Endothelial cell of umbilical vein (primary cell): ENCODE results near the gene FBXO40. TPM values are rescaled to one million over a fixed set of nuclear protein-coding genes. Genes with fewer than 3 reads are reported as not detected.

ENCODE experiments used
- BruUV-seq: library from RNA; stranded (reverse); fragments of 400-500 nt; replicated peaks from 2 replicates; lab custom pipeline; 2021; lab: Mats Ljungman, UMichigan
- CTCF ChIA-PET: fragments of 300-600, 350-600 bp; sonication (Branson Sonifier 250); formaldehyde crosslinking; loops from one replicate; lab custom pipeline; 2021; ENCODE audit warnings: antibody characterized with exemption, inconsistent platforms; lab: Charles Lee
- POLR2A ChIA-PET: fragments of 300-600, 350-600 bp; sonication (Branson Sonifier 250); formaldehyde crosslinking; loops from one replicate; lab custom pipeline; 2021; ENCODE audit warnings: antibody characterized with exemption, inconsistent platforms; lab: Charles Lee
- DNase-seq: peaks from one replicate; pipeline ENCODE4 v3.0.0-alpha.2; 2011; ENCODE audit warnings: low read depth, low spot score
- FAIRE-seq: peaks from 2 replicates; lab custom pipeline; 2011; peaks lifted over from hg19 to GRCh38; lab: Jason Lieb, UNC
- H2AFZ ChIP-seq: 2 replicates; pipeline ENCODE4 v1.6.0; 2012; ENCODE audit warnings: low read depth, low read length, control low read depth, inconsistent platforms
- H3K27ac ChIP-seq: 2 replicates; pipeline ENCODE4 v1.5.1; 2011; ENCODE audit warnings: low read depth, mild to moderate bottlenecking, control low read depth, low read length, moderate library complexity; ENCODE audit not compliant: insufficient read depth
- H3K27me3 ChIP-seq, 2 experiments: 2 replicates each; pipeline versions ENCODE4 v1.6.0 to v1.6.1; 2011; ENCODE audit warnings: low read length in 2 of 2, mixed read lengths in 1 of 2; ENCODE audit not compliant: control insufficient read depth in 2 of 2, insufficient read depth in 2 of 2
- H3K36me3 ChIP-seq, 2 experiments: 2 replicates in 1 of 2; 3 replicates in 1 of 2; pipeline ENCODE4 v1.5.1; 2011; ENCODE audit warnings: low read length in 2 of 2, mild to moderate bottlenecking in 1 of 2, moderate library complexity in 1 of 2; ENCODE audit not compliant: control insufficient read depth in 2 of 2, insufficient read depth in 2 of 2; ENCODE audit errors: extremely low read depth in 1 of 2
- H3K4me1 ChIP-seq: 3 replicates; pipeline ENCODE4 v1.5.1; 2011; ENCODE audit warnings: mild to moderate bottlenecking, low read length; ENCODE audit not compliant: control insufficient read depth, insufficient read depth; ENCODE audit errors: extremely low read depth
- H3K4me2 ChIP-seq: 2 replicates; pipeline ENCODE4 v1.6.1; 2011; ENCODE audit warnings: low read length, control low read depth, mixed read lengths; ENCODE audit not compliant: insufficient read depth
- H3K4me3 ChIP-seq, 3 experiments: fragments of 200-600 bp in 1 of 3; sonication (generic), shearing (Covaris generic) in 1 of 3; replicated peaks in 1 of 3; 2 replicates each; pipeline ENCODE4 v1.5.1; 2011 to 2016; ENCODE audit warnings: control low read depth in 3 of 3, low read length in 3 of 3, mild to moderate bottlenecking in 2 of 3, inconsistent platforms in 1 of 3, low read depth in 1 of 3, moderate library complexity in 1 of 3; ENCODE audit not compliant: insufficient read depth in 1 of 3
- H3K79me2 ChIP-seq: 2 replicates; pipeline ENCODE4 v1.6.0; 2012; ENCODE audit warnings: low read length, inconsistent platforms; ENCODE audit not compliant: control insufficient read depth, insufficient read depth
- H3K9ac ChIP-seq: replicated peaks from 2 replicates; pipeline ENCODE3; 2011; ENCODE audit warnings: low read length, control low read depth; ENCODE audit not compliant: insufficient read depth; ENCODE audit errors: extremely low read depth
- H3K9me1 ChIP-seq: replicated peaks from 3 replicates; pipeline ENCODE4 v1.6.0; 2011; ENCODE audit warnings: mild to moderate bottlenecking, low read length; ENCODE audit not compliant: control insufficient read depth, insufficient read depth; ENCODE audit errors: extremely low read depth
- H3K9me3 ChIP-seq: replicated peaks from 2 replicates; pipeline ENCODE4 v1.5.1; 2012; ENCODE audit warnings: low read length, inconsistent platforms; ENCODE audit not compliant: control insufficient read depth, insufficient read depth
- H4K20me1 ChIP-seq: replicated peaks from 2 replicates; pipeline ENCODE3; 2011; ENCODE audit warnings: mild to moderate bottlenecking, low read length; ENCODE audit not compliant: control insufficient read depth, insufficient read depth; ENCODE audit errors: extremely low read depth
- EZH2 ChIP-seq: IDR thresholded peaks from 2 replicates; pipeline ENCODE4 v1.6.1; 2012; ENCODE audit warnings: borderline replicate concordance, low read depth, mild to moderate bottlenecking, moderate library complexity, low read length, inconsistent platforms; ENCODE audit not compliant: severe bottlenecking
- FOS ChIP-seq: IDR thresholded peaks from 2 replicates; pipeline ENCODE4 v1.6.1; 2011; ENCODE audit warnings: mild to moderate bottlenecking, low read length, moderate library complexity, borderline replicate concordance; ENCODE audit not compliant: insufficient read depth
- GATA2 ChIP-seq: IDR thresholded peaks from 2 replicates; pipeline ENCODE4 v1.7.0; 2011; ENCODE audit warnings: low read depth, mild to moderate bottlenecking, moderate library complexity, mixed read lengths, low read length; ENCODE audit not compliant: insufficient read length, insufficient read depth
- JUN ChIP-seq: IDR thresholded peaks from 2 replicates; pipeline ENCODE4 v1.6.1; 2011; ENCODE audit warnings: borderline replicate concordance, low read depth; ENCODE audit not compliant: insufficient read length, insufficient read depth
- MYC ChIP-seq: IDR thresholded peaks from one replicate; pipeline ENCODE4 v1.6.1; 2011; ENCODE audit warnings: mild to moderate bottlenecking, low read depth, low read length
- POLR2A ChIP-seq: IDR thresholded peaks from 2 replicates; pipeline ENCODE4 v1.6.1; 2012; ENCODE audit warnings: low read depth, mild to moderate bottlenecking, control low read depth, low read length
- POLR2AphosphoS5 ChIP-seq: IDR thresholded peaks from 2 replicates; pipeline ENCODE4 v1.6.1; 2012; ENCODE audit warnings: low read depth, mild to moderate bottlenecking, control low read depth, low read length, moderate library complexity; ENCODE audit not compliant: insufficient read depth
- dilution Hi-C: fragments of 300-500 bp; cut with MboI; formaldehyde crosslinking; loops from one replicate; pipeline ENCODE4 v1.15.0; 2019; ENCODE audit warnings: low sequenced_read_pairs; ENCODE audit not compliant: extremely low pct_ligation_motif_present
- intact Hi-C: fragments of 100-400 bp; cut with micrococcal nuclease; formaldehyde crosslinking; loops from one replicate; pipeline ENCODE4 v1.10.0; 2022
- polyA plus RNA-seq, 4 experiments: library from polyadenylated mRNA; depleted of rRNA in 3 of 4; stranded (reverse) in 3 of 4; unstranded in 1 of 4; fragments of >200 nt; gene quantifications; 2 replicates each; pipeline versions ENCODE4 v1.2.1 to v1.2.3, GENCODE V29; 2011 to 2012; ENCODE audit warnings: missing spikeins in 1 of 4
- total RNA-seq: library from RNA; stranded (reverse); gene quantifications from 2 replicates; pipeline ENCODE4 v1.2.3, GENCODE V29; 2021
- TF ChIP-seq, protein P1 (sequence below), 2 donors: IDR thresholded peaks; 1 replicate in 1 of 2; 2 replicates in 1 of 2; pipeline ENCODE4 v1.5.1; 2011; ENCODE audit warnings: low read length in 2 of 2, mild to moderate bottlenecking in 2 of 2, moderate library complexity in 2 of 2, control low read depth in 1 of 2, inconsistent platforms in 1 of 2, low read depth in 1 of 2; ENCODE audit not compliant: insufficient read depth in 1 of 2; ENCODE audit errors: extremely low read depth in 1 of 2
- TF ChIP-seq, protein P2 (sequence below): IDR thresholded peaks from 2 replicates; pipeline ENCODE4 v1.6.1; 2011; ENCODE audit not compliant: insufficient read depth, insufficient read length

Gene FBXO40
- total and polyA plus RNA-seq, 2 donors (not counting 3 experiments of a cell fraction or from before 2014, with no cell fraction given) = not detected

DNA sequence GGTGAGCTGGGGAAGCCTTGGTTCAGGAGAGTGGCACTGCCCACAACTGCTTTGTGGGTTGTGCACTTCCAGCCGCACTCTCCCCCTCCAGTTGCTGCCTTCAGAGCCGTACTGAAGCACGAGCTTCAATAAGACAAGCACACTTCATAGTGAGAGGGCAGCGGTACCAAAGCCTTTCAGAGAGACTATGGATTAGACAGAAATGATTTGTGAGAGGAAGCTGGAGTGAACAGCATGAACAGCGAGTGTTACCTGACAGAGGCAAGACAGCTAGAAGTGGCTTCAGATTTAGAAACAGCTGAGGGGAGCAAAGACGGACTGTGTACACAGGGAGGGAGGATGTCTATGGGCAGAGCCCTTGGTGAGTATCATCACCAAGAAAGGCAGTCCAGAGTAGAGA, 36.4 kb downstream of the FBXO40 start:
- dilution Hi-C loops = no loop called here
- FAIRE-seq = no peak
- no peaks in the 10 kb centered on the region for H3K27me3 ChIP-seq

DNA sequence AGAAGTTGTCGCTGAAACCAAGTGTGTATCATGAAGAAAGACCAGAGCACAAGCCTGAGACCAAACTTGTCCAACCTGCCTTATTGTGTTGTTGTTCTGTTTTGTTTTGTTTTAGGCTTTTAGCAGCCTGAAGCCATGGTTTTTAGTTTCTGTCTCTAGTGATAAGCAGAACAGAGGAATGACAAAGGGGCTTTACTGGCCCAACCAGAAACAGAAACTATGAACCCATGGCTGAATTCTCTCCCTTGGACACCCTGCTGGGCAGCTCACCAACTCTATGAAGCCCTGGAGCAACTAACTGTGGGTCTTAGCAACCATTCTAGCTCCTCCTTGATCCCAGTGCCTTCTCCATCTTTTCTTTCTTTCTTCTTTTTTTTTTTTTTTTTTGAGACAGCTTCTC, 37.2 kb downstream of the FBXO40 start:
- Histone ChIP-seq H3K4me3 (no peak overlapping the region), H3K9me3 (no peaks in the 10 kb centered on the region), H2AFZ (no peak overlapping the region), H3K79me2 (no peaks in the 10 kb centered on the region), H3K4me1 (no peaks in the 10 kb centered on the region), H3K27ac (no peak overlapping the region), H3K27me3 (no peaks in the 10 kb centered on the region), H3K36me3 (peaks cover 2% of the 10 kb centered on the region in 2 experiments), H3K9me1 (no peaks in the 10 kb centered on the region), H3K9ac (no peak overlapping the region), H3K4me2 (no peak overlapping the region), H4K20me1 (no peaks in the 10 kb centered on the region)
- CTCF ChIA-PET = interaction anchor here (0.7 kb wide), 1 partner anchor 671 kb away, joined by 3 read pairs; no protein-coding TSS in a partner anchor
- dilution Hi-C loops (no loop called here), intact Hi-C loops (no loop called here)
- TF ChIP-seq MYC (no peak), FOS (no peak), GATA2 (no peak), POLR2A (no peak), EZH2 (no peak), JUN (no peak), POLR2AphosphoS5 (no peak)
- TF ChIP-seq, protein P1, sequence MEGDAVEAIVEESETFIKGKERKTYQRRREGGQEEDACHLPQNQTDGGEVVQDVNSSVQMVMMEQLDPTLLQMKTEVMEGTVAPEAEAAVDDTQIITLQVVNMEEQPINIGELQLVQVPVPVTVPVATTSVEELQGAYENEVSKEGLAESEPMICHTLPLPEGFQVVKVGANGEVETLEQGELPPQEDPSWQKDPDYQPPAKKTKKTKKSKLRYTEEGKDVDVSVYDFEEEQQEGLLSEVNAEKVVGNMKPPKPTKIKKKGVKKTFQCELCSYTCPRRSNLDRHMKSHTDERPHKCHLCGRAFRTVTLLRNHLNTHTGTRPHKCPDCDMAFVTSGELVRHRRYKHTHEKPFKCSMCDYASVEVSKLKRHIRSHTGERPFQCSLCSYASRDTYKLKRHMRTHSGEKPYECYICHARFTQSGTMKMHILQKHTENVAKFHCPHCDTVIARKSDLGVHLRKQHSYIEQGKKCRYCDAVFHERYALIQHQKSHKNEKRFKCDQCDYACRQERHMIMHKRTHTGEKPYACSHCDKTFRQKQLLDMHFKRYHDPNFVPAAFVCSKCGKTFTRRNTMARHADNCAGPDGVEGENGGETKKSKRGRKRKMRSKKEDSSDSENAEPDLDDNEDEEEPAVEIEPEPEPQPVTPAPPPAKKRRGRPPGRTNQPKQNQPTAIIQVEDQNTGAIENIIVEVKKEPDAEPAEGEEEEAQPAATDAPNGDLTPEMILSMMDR (IDR thresholded peaks at IDR 0.05; ENCODE audit: extremely low read depth in 1 of 2, insufficient read depth in 1 of 2, low read depth in 1 of 2, low read length in 2 of 2) = no peak
- TF ChIP-seq, protein P2, sequence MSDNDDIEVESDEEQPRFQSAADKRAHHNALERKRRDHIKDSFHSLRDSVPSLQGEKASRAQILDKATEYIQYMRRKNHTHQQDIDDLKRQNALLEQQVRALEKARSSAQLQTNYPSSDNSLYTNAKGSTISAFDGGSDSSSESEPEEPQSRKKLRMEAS = no peak
- POLR2A ChIA-PET = interaction anchor here (0.6 to 0.7 kb wide), 2 partner anchors 10 to 533 kb away, joined by 3 read pairs; no protein-coding TSS in a partner anchor
- no TSS peak for BruUV-seq
- no peak for FAIRE-seq
- no peak for DNase-seq

More for the DNA sequence above, 36.4 kb downstream of the FBXO40 start:
- H3K79me2 ChIP-seq = no peaks in the 10 kb centered on the region
- no peak overlapping the region for H2AFZ ChIP-seq
- H3K36me3 ChIP-seq = peaks cover 2% of the 10 kb centered on the region in 2 experiments
- H4K20me1 ChIP-seq = no peaks in the 10 kb centered on the region
- no peak overlapping the region for H3K9ac ChIP-seq
- no peak overlapping the region for H3K4me3 ChIP-seq
- no peak overlapping the region for H3K27ac ChIP-seq
- no peaks in the 10 kb centered on the region for H3K9me1 ChIP-seq
- DNase-seq = no peak
- POLR2A ChIA-PET = no interaction called here
- H3K4me1 ChIP-seq = no peaks in the 10 kb centered on the region
- CTCF ChIA-PET = no interaction called here
- no TSS peak for BruUV-seq
- H3K9me3 ChIP-seq = no peaks in the 10 kb centered on the region
- TF ChIP-seq MYC = no peak
- TF ChIP-seq EZH2 = no peak
- no peak for TF ChIP-seq JUN
- TF ChIP-seq, protein P2 = no peak
- no peak for TF ChIP-seq POLR2A
- intact Hi-C loops = no loop called here
- H3K4me2 ChIP-seq = no peak overlapping the region
